HG03520 (cell line): Measurements from ENCODE around the gene IL36B.

Source experiments
- ATAC-seq: cut with Tn5 transposase; IDR thresholded peaks from one replicate; pipeline ENCODE4 v1.9.1; 2021; ENCODE audit warnings: mild to moderate bottlenecking, moderate library complexity; ENCODE audit not compliant: unreplicated experiment

IL36B gene

DNA sequence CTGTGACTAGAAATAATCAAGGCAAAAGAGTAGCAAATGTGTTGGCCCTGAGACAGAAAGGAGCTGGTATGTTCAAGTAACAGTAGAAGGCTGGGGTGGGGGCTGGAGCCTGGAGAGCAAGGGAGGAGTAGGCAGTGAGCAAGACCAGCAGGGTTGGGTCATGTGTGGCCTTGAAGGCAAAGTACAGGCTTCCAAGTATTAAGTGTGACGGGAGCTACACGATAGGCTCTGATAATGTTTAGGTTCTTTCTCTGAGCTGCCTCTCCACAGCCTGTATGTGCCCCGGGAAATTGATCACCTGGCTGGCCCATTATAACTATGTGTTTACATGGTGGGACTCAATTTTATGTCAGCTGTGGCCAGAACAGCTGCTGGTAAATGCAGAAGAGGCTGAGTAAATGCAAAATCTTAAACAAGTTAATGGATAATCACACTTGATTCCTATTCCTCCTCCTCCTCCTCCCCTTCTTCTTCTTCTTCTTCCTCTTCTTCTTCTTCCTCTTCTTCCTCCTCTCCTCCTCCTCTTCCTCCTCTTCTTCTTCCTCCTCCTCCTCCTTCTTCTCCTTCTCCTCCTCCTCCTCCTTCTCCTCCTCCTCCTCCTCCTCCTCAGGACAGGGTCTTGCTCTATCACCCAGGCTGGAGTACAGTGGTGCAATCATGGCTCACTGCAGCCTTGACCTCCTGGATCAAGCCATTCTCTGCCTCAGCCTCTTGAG lies 24.4 kb upstream of the IL36B start:
- no peak for ATAC-seq

DNA sequence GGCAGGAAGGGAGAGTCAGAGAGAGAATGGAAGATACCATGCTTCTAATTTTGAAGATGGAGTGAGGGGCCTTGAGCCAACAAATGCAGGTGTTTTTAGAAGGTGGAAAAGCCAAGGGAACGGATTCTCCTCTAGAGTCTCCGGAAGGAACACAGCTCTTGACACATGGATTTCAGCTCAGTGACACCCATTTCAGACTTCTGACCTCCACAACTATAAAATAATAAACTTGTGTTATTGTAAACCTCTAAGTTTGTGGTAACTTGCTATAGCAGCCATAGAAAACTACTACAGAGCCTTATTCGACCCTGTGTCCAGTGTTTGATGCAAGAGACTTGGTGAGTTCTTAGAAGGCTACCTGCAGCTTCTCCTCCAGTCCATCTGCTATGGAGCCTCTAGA lies 22.9 kb upstream of the IL36B start:
- no peak for ATAC-seq

DNA sequence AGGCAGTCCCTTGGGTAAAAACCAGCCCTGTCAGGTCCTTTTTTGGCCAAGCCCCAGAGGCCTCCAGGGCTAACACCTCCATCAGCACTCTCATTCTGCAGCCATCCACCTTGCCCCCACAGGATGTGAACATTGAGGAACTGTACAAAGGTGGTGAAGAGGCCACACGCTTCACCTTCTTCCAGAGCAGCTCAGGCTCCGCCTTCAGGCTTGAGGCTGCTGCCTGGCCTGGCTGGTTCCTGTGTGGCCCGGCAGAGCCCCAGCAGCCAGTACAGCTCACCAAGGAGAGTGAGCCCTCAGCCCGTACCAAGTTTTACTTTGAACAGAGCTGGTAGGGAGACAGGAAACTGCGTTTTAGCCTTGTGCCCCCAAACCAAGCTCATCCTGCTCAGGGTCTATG lies 22.4 kb upstream of the IL36B start:
- no peak for ATAC-seq

DNA sequence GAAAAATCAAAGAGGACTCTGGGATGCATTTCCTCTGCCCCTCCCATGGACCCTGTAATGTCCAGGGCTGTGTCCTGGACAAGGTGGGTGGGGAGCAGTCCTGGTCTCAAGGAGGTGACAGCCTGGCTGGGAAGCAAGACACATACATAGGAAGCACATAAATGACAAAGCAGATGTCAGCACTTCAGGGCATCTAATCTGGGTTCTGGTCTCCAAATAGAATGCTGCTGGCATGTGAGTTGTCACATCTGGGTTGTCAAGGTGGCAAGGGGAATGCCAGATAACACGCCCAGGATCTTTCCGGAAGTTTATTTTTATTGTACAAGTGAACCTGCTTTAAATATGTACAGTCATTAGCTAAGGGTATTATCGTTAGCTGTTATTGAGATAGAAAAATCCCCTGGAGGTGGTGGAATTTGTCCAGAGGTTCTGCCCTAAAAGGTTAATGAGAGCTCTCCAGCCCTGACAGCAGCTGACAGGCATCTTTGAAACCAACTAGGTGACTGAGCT lies 20.7 kb upstream of the IL36B start:
- no peak for ATAC-seq

DNA sequence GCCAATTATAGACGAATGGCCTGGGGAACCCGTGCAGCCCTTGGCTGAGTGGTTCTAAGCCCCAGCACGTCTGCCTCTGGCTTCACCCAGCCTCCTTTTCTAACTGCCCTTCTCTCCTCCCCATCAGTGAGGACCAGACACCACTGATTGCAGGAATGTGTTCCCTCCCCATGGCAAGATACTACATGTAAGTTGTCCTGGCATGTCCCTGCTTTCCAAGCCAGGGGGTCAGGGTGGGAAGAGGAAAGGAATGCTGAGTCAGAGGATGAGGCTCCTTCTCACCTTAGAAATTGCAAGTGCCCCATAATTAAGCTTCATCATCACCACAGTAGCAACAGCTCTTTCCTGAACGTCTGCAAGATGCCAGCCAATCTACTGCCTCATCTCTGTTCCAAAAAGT lies 19.9 kb upstream of the IL36B start:
- ATAC-seq, result no peak

DNA sequence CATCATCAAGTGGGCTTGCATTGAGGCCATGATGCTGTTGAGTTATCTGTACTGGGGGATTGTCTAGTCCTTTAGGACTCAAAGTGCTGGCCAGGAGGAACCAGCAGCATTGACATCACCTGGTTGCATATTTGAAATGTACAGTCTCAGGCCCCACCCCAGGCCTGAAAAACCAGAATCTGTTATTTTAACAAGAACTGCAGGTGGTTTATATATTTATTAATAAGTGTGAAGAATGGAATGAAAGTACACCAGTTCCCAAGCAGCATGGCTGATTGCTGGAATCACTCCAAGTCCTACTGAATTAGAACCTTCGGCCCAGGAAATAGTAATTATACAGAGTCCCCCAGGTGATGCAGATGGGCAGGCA lies 17.9 kb upstream of the IL36B start:
- no peak for ATAC-seq

DNA sequence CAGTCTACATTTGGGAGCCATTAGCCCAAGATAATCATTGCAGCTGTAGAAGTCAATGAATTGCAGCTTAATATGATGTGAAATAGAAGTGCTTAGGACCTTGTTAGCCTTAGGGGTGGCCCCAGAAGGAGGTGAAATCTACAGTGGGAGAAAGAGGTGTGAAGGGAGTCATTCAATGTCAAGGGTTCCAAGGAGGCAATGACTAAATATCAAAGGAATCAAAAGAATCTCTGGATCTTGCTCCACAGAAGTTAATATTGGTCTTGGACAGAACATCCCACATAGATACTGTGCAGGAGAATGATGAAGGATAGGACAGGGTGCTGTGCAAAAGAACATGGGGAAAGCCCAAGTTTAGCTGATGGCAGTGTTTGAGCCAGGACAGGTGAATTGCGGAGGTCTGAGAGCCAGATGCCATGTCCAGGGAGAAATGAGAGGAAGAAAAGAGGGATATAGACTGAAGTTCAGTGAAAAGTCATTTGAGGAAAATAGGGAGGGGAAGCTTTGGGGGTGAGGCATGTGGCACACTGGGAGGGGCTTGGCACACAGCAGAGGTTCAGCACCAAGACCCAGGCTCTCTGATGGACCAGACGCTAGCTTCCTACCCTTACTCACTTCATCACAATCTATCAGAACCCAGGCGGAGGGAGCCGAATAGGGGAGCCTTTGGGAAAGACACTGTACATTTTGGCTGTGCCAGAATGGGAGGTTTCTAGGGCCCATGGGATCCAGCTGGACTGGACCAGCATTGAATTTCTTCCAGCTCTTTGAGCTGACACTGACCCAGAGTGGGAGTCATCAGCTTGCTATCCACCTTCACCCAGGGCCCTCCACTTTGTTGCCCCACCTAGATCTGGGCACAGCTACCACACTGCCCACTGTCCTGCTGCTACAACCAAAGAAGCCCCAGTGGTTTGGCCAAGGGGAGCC lies 17.3 kb upstream of the IL36B start:
- ATAC-seq, result no peak

DNA sequence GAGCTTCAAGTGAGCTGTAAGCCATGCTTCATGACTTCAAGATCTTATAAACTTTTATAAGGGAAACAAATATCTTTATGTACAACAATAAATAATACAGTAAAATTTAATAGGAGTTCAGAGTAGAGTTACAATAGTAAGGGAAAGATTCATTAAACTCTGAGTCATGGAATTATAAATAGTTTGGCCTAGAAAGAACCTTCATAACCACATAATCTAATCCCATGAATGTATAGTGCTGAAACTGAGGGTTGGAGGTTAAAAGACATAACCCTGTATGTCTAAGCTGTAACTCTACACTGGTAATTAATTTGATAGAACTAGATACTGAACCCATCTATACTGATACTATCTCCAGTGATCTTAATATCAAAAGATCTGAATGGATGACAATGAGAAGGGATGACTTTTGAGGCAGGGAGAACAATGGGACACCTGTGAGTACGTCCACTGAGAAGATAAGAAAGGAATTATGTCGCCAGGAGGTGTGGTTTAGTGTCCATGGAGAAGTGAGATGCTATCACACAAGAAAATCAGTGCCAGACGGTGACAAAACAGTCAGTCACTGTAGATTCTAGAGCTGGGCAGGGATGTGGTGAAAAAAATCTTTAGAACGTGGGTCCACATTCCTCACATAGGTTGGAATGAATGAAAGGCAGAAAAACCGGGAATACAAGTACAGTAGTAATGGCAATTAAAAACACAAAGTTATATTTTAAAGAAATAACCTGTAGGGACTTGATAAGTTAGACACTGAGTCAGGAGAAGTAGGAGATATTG lies 16.2 kb upstream of the IL36B start:
- no peak for ATAC-seq

DNA sequence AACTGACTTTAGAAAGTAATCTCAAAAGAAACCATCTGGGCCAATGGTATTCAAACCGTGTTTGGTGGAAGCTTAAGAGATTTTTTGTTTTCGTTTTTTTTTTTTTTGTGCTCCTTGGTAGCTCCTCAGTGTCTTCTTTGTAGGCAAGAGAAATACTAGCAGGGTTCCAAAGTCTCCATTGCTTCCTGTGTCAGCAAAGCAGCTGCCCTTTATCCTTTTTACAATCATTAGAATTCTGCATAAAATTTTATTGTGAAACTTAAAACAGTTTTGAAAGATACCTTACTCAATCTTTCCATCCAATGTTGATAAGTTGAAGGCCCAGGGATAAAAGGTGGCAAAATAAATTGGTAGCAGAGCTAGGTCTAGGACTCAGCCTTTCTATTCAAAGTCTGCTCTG lies 15.6 kb upstream of the IL36B start:
- ATAC-seq, result no peak

DNA sequence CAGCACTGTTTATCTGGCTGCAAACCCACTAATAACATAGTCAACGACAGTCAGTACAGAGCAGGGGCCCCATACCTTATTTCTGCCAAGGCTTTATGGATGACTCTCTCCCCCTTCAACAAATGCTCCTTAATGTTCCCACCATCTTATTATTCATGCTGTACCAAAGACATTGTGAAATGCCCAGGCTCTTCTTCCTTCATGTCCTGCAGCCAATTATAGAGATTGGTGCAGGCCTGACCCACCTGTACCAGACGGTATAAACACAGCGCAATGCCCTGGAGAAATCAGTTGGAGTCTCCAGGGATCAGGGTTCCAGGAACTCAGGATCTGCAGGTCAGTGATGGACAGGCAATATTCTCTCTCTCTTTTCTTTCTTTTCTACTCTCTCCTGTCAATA lies 15.0 kb upstream of the IL36B start, which contains the start of gene IL1F10:
TSS of gene IL1F10 (plus strand) at position 290 of the 400 bp plus-strand sequence. CDS start 4,769 bp downstream, outside the sequence.
- ATAC-seq, result no peak

DNA sequence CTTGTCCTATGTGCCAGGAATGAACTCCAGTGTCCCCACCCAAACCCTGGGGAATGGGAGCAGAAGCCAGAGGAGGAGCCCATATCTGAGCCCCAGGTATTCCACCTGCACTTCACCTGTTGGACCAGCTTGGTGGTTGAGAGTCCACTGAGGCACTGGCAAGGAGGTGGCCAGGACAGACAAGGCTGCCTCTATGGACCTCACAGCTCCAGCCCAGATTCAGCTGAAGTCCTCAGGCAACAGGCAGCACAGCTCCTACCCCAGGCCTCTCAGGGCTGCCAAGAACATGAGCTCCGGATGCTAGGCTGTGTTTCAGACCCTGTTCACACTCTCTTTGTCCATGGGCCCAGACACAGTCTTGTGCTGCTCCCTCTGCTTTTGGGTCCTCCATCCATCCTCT lies 12.2 kb upstream of the IL36B start:
- no peak for ATAC-seq

DNA sequence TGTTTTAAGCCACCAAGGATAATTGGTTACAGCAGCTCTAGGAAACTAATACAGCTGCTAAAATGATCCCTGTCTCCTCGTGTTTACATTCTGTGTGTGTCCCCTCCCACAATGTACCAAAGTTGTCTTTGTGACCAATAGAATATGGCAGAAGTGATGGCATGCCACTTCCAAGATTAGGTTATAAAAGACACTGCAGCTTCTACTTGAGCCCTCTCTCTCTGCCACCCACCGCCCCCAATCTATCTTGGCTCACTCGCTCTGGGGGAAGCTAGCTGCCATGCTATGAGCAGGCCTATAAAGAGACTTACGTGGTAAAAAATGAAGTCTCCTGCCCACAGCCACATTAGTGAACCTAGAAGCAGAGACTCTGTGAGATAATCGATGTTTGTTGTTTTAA lies 11.6 kb upstream of the IL36B start:
- ATAC-seq, result no peak

DNA sequence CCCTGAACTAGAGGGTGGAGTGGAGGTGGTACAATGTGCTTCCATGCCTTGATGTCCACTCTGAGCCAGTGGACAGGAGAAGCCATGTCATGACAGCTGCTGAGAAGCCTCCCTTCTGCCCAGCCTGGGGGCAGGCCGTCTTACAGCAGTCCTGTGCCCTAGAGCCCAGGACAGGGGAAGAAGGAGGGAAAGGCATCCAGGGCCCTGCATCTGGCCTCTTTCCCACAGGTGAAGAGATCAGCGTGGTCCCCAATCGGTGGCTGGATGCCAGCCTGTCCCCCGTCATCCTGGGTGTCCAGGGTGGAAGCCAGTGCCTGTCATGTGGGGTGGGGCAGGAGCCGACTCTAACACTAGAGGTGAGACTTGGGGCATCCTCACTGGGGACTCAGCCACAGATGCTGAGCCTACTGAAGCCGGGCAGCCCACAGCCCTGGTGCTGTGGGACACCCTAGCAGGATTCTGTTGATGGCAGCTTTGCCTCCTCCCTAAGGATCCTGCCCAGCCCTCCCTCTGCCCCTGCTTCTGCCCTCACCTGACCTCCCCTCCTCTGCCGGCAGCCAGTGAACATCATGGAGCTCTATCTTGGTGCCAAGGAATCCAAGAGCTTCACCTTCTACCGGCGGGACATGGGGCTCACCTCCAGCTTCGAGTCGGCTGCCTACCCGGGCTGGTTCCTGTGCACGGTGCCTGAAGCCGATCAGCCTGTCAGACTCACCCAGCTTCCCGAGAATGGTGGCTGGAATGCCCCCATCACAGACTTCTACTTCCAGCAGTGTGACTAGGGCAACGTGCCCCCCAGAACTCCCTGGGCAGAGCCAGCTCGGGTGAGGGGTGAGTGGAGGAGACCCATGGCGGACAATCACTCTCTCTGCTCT lies 9.5 kb upstream of the IL36B start:
- ATAC-seq, result no peak

DNA sequence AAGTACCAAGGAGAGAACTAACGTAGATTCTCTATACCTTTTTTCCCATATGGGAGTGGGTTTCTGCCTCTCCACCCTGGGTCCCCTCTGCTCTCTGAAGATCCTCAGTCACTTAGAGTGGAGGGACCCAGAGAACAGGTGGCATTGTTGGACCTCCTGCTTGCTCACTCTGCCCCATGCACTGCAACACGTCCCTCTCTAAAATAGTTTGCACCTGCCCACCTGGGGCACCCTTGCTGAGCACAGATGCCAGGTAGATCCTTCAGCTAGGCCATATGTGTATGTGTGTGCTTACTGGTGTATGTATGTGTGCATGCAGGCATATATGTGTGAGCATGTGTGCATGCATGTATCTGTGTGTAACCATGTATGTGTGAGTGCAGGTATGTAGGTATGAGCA lies 8.6 kb upstream of the IL36B start:
- ATAC-seq, result no peak

DNA sequence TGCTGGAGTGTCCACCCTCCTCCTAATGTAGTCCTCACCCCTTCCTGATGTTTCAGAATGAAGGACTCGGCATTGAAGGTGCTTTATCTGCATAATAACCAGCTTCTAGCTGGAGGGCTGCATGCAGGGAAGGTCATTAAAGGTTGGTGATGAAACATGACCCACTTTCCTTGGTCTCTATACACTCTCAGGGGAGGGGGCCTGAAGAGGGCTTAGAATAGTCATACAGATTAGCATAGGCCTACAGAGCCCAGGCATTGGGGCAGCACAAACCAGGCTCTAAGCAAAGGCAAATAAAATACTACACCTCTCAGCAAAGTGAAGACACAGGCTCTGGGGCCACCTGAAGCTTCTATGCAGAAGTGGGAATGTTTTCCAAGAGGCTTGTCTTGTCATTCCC lies 8.1 kb upstream of the IL36B start:
- ATAC-seq, result no peak

DNA sequence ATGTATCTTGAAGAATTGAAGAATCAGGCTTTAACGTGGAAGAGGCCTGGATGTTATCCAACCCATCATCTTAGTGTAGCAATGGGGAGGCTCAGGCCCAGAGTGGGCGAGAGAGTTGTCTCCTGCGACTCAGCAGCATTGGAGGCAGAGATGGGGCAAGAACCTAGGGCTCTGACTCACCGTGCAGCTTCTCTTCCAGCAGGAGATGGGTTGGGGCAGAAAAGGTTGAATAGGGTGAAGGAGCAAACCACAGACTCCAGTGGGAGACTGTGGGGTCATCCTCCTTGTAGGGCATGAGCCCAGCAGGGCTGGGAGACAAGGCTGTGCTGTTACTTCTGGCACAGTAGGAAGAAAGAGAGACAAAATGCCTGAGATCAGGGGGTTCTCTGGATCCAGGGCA lies 7.7 kb upstream of the IL36B start:
- no peak for ATAC-seq

DNA sequence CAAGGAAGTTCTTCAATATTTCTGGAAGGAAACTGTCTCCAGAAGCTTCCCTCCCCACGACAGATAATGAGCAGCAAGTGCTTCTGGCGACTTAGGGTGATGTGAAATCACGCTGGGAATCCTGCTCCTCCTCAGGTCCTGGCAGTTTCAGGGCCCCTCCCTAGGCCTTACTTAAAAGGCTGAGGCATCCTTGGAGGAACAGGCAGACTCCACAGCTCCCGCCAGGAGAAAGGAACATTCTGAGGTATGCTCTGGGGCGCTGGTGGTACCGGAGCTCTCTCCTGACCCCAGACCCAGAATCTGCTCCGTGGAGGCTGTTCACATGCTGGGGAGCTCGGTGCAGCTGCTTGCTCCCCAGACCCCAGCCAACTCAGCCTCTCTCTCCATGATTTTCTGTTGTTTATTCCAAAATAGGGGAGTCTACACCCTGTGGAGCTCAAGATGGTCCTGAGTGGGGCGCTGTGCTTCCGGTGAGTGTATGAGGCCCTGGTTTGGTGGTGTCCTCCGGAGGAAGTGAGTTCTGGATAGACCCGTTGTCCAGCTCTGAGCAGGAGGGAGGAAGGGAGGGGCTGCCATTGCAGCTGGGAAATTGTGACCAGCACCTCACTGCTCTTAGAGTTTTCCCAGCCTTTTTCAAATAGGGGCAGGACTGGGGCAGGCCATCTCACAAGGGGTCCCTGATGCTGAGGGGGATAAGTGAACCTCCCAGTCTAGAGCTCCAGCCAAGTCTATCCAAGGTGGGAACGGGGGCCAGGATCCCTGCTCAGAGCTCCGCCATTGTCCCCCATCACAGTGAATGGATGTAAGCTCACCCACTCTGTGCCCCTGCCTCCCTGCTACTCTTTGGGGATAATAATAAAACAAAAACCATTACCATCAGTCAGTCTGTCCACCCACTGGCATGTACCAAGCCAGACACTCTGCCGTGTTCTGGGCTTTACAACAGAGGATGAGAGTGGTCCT lies 6.6 kb upstream of the IL36B start, which contains the start of gene IL36RN:
TSS of gene IL36RN (plus strand) at position 201 of the 963 bp plus-strand sequence. CDS start at position 442, 241 bp downstream.
- ATAC-seq, result no peak

DNA sequence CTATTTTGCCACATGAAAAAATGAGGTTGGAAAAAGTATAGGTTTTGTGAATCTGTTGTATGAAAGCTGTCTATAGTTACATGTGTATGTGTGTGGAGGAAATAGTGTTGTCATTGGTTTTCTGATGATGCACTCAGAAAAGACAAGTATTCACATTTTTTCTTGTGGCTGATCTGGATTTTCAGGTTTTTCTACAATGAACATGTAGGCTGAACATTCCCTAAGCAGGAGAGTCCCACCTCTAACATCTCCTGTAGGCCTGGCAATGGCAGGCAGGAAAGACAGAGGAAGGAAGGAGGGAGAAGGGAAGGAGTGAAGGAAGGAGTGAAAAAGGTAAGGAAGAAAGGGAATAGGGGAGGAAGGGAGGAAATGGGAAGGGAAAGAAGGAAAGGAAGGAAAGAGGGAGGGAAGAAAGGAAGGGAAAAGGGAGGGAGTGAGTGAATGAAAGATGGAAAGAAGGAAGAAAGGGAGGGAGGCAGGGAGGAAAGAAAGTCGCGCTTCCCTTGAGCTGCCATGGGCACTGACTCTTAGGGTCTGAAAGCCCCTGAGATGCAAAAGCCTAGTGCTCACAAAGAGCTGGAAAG lies 5.8 kb upstream of the IL36B start:
- ATAC-seq, result no peak

DNA sequence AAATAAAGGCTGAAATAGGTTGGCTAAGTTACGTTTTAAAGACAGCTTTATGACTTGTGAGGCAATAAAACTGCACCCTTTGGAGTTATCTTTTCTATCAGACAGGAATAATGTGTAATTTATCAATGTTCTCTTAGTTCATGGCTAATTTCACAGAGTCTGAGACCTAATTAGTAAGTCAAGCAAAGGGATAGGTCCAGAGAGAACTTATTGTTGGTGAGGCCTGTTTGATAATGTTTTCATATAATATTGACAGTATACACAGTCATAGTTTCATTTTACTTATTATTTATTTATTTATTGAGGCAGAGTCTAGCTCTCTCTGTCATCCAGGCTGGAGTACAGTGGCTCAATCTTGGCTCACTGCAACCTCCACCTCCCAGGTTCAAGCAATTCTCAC lies 4.5 kb upstream of the IL36B start:
- no peak for ATAC-seq
